Measurements from ENCODE around the gene NOSIP. TPM values are rescaled to one million over a fixed set of nuclear protein-coding genes. Genes with fewer than 3 reads are reported as not detected.

The NOSIP gene
- total and polyA plus RNA-seq, 11 donors = 37.3 to 91.3 (median 49.0) TPM

DNA sequence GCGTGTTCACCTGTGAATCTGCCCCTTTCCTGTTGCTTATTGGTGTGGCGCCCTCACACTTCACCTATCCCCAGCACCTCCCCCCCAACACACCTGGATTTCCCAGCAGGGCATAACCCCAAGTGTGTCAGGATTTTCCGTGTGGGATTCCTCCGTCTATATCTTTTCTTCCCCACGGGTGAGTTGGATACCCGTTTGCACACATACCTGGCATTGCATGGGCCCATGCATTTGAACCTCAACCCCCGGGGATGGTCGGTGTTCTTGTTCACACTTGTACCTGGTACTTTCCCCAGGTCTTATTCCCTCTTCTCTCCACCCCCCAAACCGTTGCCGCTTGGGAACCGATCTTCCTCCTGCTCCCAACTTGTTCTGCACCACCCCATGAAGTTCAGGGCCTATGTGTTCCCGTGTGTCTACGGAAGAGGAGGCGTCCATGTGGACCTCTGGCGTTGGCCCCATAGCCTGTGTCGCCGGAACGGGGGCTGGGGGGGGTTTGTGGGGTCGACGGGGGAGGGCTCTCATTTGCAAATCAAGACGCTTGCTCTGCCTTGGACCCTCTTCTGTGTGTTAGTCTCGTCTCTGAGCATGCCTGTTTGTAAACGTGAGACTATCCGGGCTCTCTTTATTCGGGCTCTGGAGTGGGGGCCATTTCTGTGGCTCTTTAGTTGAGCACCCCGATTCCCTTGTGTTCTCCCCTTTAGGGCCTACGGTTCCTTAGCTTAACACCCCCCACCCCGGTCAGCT is 12.3 kb upstream of the NOSIP start:
- ATAC-seq = no peak
- TF ChIP-seq POLR2A (IDR thresholded peaks at IDR 0.05) = no peak
- TF ChIP-seq, protein P1, sequence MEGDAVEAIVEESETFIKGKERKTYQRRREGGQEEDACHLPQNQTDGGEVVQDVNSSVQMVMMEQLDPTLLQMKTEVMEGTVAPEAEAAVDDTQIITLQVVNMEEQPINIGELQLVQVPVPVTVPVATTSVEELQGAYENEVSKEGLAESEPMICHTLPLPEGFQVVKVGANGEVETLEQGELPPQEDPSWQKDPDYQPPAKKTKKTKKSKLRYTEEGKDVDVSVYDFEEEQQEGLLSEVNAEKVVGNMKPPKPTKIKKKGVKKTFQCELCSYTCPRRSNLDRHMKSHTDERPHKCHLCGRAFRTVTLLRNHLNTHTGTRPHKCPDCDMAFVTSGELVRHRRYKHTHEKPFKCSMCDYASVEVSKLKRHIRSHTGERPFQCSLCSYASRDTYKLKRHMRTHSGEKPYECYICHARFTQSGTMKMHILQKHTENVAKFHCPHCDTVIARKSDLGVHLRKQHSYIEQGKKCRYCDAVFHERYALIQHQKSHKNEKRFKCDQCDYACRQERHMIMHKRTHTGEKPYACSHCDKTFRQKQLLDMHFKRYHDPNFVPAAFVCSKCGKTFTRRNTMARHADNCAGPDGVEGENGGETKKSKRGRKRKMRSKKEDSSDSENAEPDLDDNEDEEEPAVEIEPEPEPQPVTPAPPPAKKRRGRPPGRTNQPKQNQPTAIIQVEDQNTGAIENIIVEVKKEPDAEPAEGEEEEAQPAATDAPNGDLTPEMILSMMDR (IDR thresholded peaks at IDR 0.05) = no peak
- H3K4me1 ChIP-seq = peaks cover 5 to 35% (median 20%) of the 10 kb centered on the region in 12 donors

GRCh38 chr19:49591731-49592485 is 11.6 kb upstream of the NOSIP start:
- Histone ChIP-seq H3K4me1 (peaks cover 5 to 35% (median 20%) of the 10 kb centered on the region in 12 donors), H3K4me3 (peak overlapping the region; percentile 68 to 96 (median 80)), H3K27me3 (no peaks in the 10 kb centered on the region), H3K9me3 (no peaks in the 10 kb centered on the region), H3K36me3 (peaks cover 0 to 32% (median 27%) of the 10 kb centered on the region in 9 donors), H3K27ac (peak overlapping the region; percentile 77 to 99 (median 94))
- TF ChIP-seq, protein P1 (IDR thresholded peaks at IDR 0.05) = no peak
- no peak for TF ChIP-seq POLR2A (IDR thresholded peaks at IDR 0.05)
- intact Hi-C loops (cut with DNase I) = loop anchor here in 9 of 10 donors (2.0 to 10.0 kb wide), 7 partner anchors 45 to 85 kb away; partner anchors contain the start of genes PRMT1 (in 3 of the 9), BCL2L12 (in 1 of the 9), IRF3 (in 1 of the 9) and RRAS (in 1 of the 9)
- DNase-seq = peak in 2 of 5 donors; percentile 56 to 59
- WGBS, 4 donors = 1 to 2% (median 1%) methylated on average over 30 to 51 of the region's 51 CpGs
- no peak for ATAC-seq

More for the DNA sequence above, 12.3 kb upstream of the NOSIP start:
- Histone ChIP-seq H3K9me3 (no peaks in the 10 kb centered on the region), H3K36me3 (peaks cover 0 to 40% (median 35%) of the 10 kb centered on the region in 9 donors), H3K27me3 (no peaks in the 10 kb centered on the region), H3K27ac (peak overlapping the region in 11 of 12 donors; percentile 35 to 99 (median 94)), H3K4me3 (peak overlapping the region; percentile 68 to 96 (median 80))
- intact Hi-C loops (cut with DNase I) = loop anchor here in 7 of 10 donors (1.0 to 10.0 kb wide), 6 partner anchors 45 to 85 kb away; partner anchors contain the start of genes PRMT1 (in 3 of the 7) and RRAS (in 1 of the 7)
- DNase-seq = no peak
- 7 to 15% (median 12%) methylated on average over 23 to 28 of the region's 28 CpGs for WGBS, 4 donors

GRCh38 chr19:49590971-49591730 is 10.8 kb upstream of the NOSIP start, which contains the start of gene PRR12:
Gene PRR12, plus strand, starts transcription at chr19:49591182. Its CDS starts 473 bp downstream, at chr19:49591655.
- ATAC-seq = peak; percentile 46 to 72 (median 58)
- Histone ChIP-seq H3K36me3 (peaks cover 0 to 26% (median 22%) of the 10 kb centered on the region in 9 donors), H3K4me1 (peaks cover 5 to 35% (median 20%) of the 10 kb centered on the region in 12 donors), H3K4me3 (peak within 1 kb of the TSS; percentile 68 to 96 (median 80)), H3K27me3 (no peaks in the 10 kb centered on the region), H3K27ac (peak within 1 kb of the TSS; percentile 82 to 99 (median 94)), H3K9me3 (no peaks in the 10 kb centered on the region)
- peak; percentile 62 to 79 (median 70) for DNase-seq
- intact Hi-C loops (cut with DNase I) = loop anchor here in 9 of 10 donors (1.0 to 10.0 kb wide), 8 partner anchors 46 to 86 kb away; partner anchors contain the start of genes PRMT1 (in 3 of the 9), RRAS (in 2 of the 9), BCL2L12 (in 1 of the 9) and IRF3 (in 1 of the 9)
- TF ChIP-seq POLR2A (IDR thresholded peaks at IDR 0.05) = no peak
- TF ChIP-seq, protein P1 (IDR thresholded peaks at IDR 0.05) = no peak
- 0 to 1% (median 0%) methylated on average over 42 to 55 of the region's 66 CpGs for WGBS, 4 donors
